Kidney epithelial cell (primary cell): ENCODE results near the gene PROZ. TPM values are rescaled to one million over a fixed set of nuclear protein-coding genes. Genes with fewer than 3 reads are reported as not detected.

ENCODE experiments used
- DNase-seq: peaks from one replicate; pipeline ENCODE4 v3.0.0-alpha.2; 2010; ENCODE audit warnings: low read depth
- H3K27me3 ChIP-seq: 2 replicates; pipeline ENCODE4 v1.6.0; 2011; ENCODE audit warnings: low read length; ENCODE audit not compliant: control insufficient read depth, insufficient read depth
- H3K36me3 ChIP-seq: 2 replicates; pipeline ENCODE4 v1.5.1; 2011; ENCODE audit warnings: low read length; ENCODE audit not compliant: control insufficient read depth, insufficient read depth
- H3K4me3 ChIP-seq: 2 replicates; pipeline ENCODE4 v1.5.1; 2011; ENCODE audit warnings: low read depth, mild to moderate bottlenecking, control low read depth, low read length
- total RNA-seq: library from RNA; depleted of rRNA; stranded (reverse); fragments of >200 nt; gene quantifications from 2 replicates; pipeline ENCODE4 v1.2.3, GENCODE V29; 2015
- TF ChIP-seq, protein P1 (sequence below): IDR thresholded peaks from 2 replicates; pipeline ENCODE4 v1.5.1; 2011; ENCODE audit warnings: mild to moderate bottlenecking, moderate library complexity, low read length, control low read depth, inconsistent platforms; ENCODE audit not compliant: insufficient read depth, poor library complexity, severe bottlenecking

PROZ gene
- total RNA-seq, 1 donor from 2014 or later: not detected

DNA sequence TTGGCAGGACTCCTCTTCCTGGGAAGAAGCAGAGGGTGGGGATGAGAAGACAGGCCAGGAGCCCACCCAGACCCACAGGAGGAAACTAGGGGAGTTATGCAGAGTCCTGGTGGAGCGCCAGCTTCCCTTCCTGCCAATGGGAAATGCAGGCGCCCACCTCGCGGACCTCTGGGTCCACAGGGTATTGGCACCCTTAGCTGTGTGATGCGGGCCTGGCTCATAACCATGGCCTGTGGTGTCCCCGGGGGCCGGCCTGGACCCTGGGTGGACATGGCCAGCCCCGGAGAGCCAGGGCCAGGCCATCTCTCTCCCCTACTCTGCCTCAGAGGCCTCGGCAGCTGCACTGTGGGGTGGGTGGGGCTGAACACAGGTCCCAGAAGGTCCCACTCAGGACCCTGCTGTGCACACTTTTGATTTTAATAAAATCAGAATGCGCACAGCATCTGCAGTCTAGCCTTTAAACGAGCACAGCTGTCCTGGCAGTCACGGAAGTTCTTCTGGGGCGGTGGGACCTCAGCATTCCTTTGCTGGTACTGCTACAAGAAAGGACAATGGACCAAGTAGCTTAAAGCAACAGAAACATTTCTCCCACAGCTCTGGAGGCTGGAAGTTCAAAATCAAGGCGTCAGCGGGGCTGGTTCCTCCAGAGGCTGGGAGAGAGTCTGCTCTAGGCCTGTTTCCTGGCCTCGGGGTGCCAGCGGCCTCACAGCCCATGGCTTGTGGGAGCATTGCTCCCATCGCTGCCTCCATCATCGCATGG is 34.1 kb upstream of the PROZ start:
- Histone ChIP-seq H3K27me3 (peaks cover 14% of the 10 kb centered on the region), H3K36me3 (no peaks in the 10 kb centered on the region), H3K4me3 (no peak overlapping the region)
- no peak for DNase-seq
- TF ChIP-seq, protein P1, sequence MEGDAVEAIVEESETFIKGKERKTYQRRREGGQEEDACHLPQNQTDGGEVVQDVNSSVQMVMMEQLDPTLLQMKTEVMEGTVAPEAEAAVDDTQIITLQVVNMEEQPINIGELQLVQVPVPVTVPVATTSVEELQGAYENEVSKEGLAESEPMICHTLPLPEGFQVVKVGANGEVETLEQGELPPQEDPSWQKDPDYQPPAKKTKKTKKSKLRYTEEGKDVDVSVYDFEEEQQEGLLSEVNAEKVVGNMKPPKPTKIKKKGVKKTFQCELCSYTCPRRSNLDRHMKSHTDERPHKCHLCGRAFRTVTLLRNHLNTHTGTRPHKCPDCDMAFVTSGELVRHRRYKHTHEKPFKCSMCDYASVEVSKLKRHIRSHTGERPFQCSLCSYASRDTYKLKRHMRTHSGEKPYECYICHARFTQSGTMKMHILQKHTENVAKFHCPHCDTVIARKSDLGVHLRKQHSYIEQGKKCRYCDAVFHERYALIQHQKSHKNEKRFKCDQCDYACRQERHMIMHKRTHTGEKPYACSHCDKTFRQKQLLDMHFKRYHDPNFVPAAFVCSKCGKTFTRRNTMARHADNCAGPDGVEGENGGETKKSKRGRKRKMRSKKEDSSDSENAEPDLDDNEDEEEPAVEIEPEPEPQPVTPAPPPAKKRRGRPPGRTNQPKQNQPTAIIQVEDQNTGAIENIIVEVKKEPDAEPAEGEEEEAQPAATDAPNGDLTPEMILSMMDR: no peak

DNA sequence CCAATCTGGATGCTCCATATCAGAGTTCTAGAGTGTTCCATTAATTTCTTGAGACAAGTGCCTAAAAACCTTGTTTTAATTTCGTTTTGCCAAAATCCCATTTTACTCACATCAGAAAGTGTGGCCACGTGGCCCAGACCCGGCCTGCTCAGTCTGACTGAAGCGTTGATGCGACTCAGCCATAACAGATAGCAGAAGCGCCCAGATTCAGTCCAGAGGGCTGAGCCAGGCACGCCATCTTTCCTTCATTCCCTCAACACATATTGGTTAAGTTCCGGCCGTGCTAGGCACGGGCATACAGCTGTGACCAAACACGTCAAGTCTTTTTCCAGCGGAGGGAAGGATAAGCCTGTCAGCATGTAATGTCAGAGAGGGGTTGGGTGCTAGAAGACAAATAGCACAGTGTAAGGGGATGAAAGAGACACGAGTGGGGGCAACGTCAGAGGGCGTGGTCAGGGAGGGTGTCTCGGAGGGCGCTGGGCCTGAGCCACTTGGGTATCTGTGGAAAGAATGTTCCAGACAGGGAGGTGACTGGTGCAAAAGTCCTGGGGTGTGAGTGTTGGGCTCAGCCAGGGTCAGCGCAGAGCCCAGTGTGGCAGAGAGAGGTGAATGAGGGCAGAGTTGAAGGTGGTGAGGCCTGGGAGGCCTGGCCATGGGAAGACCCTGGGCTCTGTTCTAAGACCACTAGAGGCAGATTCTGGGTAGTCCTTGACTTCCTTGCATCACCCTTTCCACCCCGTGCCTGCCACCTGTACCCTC is 32.8 kb upstream of the PROZ start:
- no peak for DNase-seq
- Histone ChIP-seq H3K36me3 (no peaks in the 10 kb centered on the region), H3K27me3 (peaks cover 19% of the 10 kb centered on the region), H3K4me3 (no peak overlapping the region)
- TF ChIP-seq, protein P1: no peak

DNA sequence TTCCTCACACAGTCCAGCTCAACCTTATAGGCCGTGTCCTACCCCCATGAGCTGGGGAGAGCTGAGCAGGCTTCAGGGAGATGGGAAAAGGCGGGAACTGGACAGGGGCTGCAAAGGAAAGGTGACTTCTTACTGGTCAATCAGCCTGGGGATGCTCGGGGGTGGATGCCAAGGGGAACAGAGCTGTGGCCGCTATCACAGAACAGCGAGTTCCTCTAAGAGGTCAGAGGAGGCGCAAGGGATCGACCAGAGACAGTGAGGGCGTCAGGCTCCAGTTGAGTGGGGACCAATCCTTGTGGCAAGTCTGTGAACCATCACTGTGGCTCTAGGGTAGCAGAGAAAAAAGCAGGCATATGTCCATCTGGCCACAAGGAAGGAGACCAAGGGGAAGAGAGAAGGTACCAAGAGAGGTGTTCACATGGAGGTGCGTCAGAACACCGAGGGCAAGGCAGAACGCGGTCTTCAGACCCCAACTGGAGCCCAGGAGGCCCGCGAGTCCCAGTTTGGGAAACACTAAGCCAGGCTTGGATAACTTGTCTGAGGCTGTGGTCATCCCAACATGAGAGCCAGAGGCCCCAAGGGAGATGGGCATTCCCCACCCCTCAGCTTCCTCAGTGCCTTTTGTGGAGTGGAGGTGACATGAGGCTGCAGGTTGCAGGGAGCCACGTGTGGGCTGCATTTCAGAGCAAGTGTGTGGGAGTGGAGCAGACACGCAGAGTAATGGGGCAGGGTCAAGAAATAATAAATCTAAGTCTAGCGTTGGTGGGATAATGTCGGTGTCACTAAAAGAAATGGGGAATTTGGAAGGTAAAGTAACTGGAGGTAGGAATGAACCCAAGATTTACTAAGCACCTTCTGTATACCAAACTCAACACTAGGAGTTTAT is 31.9 kb upstream of the PROZ start:
- no peak overlapping the region for H3K4me3 ChIP-seq
- no peak for DNase-seq
- H3K36me3 ChIP-seq: no peaks in the 10 kb centered on the region
- peaks cover 24% of the 10 kb centered on the region for H3K27me3 ChIP-seq
- TF ChIP-seq, protein P1: no peak

DNA sequence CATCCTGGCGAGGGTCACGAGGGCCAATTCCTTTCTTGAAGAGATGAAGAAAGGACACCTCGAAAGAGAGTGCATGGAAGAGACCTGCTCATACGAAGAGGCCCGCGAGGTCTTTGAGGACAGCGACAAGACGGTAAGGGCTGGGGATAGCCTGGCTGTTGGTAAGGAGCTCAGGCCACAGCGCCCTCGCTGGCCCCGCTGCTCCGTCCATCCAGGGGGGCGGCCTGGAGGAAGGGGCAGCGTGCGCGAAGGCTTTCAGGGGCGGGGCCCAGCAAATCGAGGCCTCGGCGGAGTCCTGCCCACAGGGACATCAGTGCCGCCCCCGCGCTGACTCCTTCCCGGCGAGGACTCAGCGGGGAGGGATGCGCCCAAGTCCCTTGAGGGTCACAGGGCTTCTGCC is 29.0 kb upstream of the PROZ start:
- peaks cover 17% of the 10 kb centered on the region for H3K27me3 ChIP-seq
- TF ChIP-seq, protein P1: no peak
- H3K4me3 ChIP-seq: no peak overlapping the region
- no peak for DNase-seq
- H3K36me3 ChIP-seq: no peaks in the 10 kb centered on the region

DNA sequence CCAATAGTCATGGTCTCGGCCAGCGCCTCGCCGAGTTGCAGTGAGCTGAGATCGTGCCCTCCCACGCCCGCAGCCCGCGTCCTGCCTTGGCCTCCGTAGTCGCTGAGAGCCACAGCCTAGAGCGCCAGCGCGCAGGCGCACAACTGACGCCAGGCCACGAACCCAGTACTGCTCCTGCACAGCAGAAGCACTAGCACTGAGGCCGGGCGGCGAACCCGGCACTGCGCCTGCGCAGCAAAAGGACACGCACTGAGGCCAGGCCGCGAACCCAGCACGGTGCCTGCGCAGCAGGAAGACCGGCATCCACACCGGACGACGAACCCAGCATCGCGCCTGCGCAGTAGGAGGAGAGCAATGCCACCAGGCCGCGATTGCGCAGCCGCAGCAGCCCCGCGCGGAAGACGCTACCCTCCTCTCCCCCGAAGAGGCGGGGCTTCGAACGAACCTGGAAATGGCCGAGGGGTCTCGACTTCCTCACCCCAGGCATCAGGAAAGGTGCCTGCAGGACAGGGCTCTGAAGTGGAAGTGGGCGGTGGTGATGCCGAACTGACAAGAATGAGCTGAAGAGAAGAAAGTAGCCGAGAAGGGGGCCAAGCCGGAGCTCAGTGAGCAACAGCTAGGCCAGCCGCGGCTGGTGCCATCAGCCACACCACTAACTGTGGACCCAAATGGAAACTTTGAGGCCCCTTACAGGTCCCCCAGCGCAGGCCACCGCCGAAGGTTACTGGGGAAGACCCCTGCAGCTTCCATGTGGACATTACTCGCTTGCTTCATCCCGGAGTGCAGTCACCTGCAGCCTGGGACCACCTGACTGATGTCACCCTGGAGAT is 28.3 kb upstream of the PROZ start:
- Histone ChIP-seq H3K27me3 (peaks cover 17% of the 10 kb centered on the region), H3K4me3 (peak overlapping the region; percentile 27), H3K36me3 (no peaks in the 10 kb centered on the region)
- DNase-seq: no peak
- TF ChIP-seq, protein P1: no peak
